ENCODE measurements around the gene HLA-DMB.
A peak's percentile ranks its signal among the peaks of the same experiment; 100 is the strongest.

HLA-DMB gene

GRCh38 chr6:32971581-32972352 is 30.9 kb upstream of the HLA-DMB start:
- peak; percentile 100 for DNase-seq

- no peak for DNase-seq
Measured at GRCh38 chr6:32971242-32971580, 30.4 kb upstream of the HLA-DMB start.

GRCh38 chr6:32970413-32971241 is 29.8 kb upstream of the HLA-DMB start:
- DNase-seq, result peak; percentile 96

- DNase-seq, result peak; percentile 100
Measured at GRCh38 chr6:32969685-32970412, 29.0 kb upstream of the HLA-DMB start.

- DNase-seq, result peak; percentile 85
Measured at GRCh38 chr6:32968867-32969684, 28.2 kb upstream of the HLA-DMB start.

GRCh38 chr6:32968093-32968866 is 27.5 kb upstream of the HLA-DMB start, which contains the start of gene BRD2:
Gene BRD2, plus strand, starts transcription at chr6:32968594. Its CDS starts 4,305 bp downstream, at chr6:32972899.
- peak; percentile 98 for DNase-seq

- DNase-seq, result peak; percentile 61
Measured at GRCh38 chr6:32967151-32968091, 26.6 kb upstream of the HLA-DMB start.

- no peak for DNase-seq
Measured at GRCh38 chr6:32964776-32965175, 23.9 kb upstream of the HLA-DMB start.

GRCh38 chr6:32963866-32964265 is 23.0 kb upstream of the HLA-DMB start:
- DNase-seq, result no peak

GRCh38 chr6:32962213-32962826 is 21.5 kb upstream of the HLA-DMB start:
- DNase-seq, result no peak

- no peak for DNase-seq
Measured at GRCh38 chr6:32960563-32960962, 19.7 kb upstream of the HLA-DMB start.

- no peak for DNase-seq
Measured at GRCh38 chr6:32956176-32956575, 15.3 kb upstream of the HLA-DMB start.

GRCh38 chr6:32954986-32955802 is 14.4 kb upstream of the HLA-DMB start:
- DNase-seq, result no peak

GRCh38 chr6:32954267-32954666 is 13.4 kb upstream of the HLA-DMB start:
- DNase-seq, result no peak

GRCh38 chr6:32953775-32954174 is 12.9 kb upstream of the HLA-DMB start:
- no peak for DNase-seq

- peak; percentile 90 for DNase-seq
Measured at GRCh38 chr6:32952817-32953739, 12.2 kb upstream of the HLA-DMB start, which contains the start of gene HLA-DMA. Gene HLA-DMA, minus strand, starts transcription at chr6:32953097. Its CDS starts 61 bp downstream, at chr6:32953036.

- DNase-seq, result no peak
Measured at GRCh38 chr6:32950449-32950848, 9.6 kb upstream of the HLA-DMB start.

- DNase-seq, result no peak
Measured at GRCh38 chr6:32950010-32950409, 9.2 kb upstream of the HLA-DMB start.
